ENCODE results near the gene MEAF6.

Gene MEAF6

DNA sequence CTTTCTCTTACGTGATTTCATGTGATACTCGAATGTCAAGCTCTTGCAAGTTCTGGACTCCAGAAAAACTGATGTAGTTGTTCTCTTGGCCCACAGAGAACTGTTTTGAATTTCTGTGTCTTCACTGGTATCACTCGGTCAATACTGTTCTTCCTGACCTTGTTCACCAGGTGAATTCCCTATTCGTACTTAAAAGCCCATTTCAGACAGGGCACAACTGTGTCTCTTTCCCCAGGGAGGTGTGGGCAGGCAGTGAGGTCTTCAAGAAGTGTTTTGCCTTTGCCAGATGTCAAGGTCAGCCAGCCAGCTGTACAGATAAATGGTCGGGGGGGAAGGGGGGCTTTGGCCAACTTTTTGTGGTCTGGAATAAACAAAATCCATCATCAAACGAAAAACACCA lies 67.7 kb downstream of the MEAF6 start:
- Histone ChIP-seq H3K4me3 (no peak overlapping the region), H3K27ac (no peak overlapping the region)
- DNase-seq (ENCODE audit: low spot score): no peak
- TF ChIP-seq, protein P1, sequence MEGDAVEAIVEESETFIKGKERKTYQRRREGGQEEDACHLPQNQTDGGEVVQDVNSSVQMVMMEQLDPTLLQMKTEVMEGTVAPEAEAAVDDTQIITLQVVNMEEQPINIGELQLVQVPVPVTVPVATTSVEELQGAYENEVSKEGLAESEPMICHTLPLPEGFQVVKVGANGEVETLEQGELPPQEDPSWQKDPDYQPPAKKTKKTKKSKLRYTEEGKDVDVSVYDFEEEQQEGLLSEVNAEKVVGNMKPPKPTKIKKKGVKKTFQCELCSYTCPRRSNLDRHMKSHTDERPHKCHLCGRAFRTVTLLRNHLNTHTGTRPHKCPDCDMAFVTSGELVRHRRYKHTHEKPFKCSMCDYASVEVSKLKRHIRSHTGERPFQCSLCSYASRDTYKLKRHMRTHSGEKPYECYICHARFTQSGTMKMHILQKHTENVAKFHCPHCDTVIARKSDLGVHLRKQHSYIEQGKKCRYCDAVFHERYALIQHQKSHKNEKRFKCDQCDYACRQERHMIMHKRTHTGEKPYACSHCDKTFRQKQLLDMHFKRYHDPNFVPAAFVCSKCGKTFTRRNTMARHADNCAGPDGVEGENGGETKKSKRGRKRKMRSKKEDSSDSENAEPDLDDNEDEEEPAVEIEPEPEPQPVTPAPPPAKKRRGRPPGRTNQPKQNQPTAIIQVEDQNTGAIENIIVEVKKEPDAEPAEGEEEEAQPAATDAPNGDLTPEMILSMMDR (IDR thresholded peaks at IDR 0.05): no peak

DNA sequence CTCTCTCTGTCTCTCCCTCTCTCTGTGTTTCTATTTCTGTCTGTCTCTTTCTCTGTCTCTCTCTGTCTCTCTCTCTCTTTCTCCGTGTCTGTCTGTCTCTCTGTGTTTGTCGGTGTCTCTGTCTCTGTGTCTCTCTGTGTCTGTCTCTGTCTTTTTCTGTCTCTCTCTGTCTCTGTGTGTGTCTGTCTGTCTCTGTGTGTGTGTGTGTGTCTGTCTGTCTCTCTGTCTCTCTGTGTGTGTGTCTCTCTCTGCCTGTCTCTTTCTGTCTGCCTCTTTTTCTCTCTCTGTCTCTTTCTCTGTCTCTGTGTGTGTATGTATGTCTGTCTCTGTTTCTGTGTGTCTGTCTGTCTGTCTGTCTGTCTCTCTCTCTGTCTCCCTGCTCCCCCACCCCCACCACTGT lies 71.9 kb downstream of the MEAF6 start:
- DNase-seq (ENCODE audit: low spot score): no peak
- Histone ChIP-seq H3K27ac (no peak overlapping the region), H3K4me3 (no peak overlapping the region)
- TF ChIP-seq, protein P1 (IDR thresholded peaks at IDR 0.05): no peak

Data from coronary artery (tissue), 2 donors.